Measurements from ENCODE around the gene RRAD. TPM values are rescaled to one million over a fixed set of nuclear protein-coding genes. Genes with fewer than 3 reads are reported as not detected.

The RRAD gene
- total RNA-seq, 4 donors from 2014 or later = 23.7 to 132 (median 109) TPM

GRCh38 chr16:66915041-66915440, 10.3 kb downstream of the RRAD start:
- TF ChIP-seq EP300 (IDR thresholded peaks at IDR 0.05) = no peak
- no peak for TF ChIP-seq CTCF (IDR thresholded peaks at IDR 0.05)
- TF ChIP-seq POLR2A (IDR thresholded peaks at IDR 0.05) = no peak
- Histone ChIP-seq H3K4me3 (no peak overlapping the region), H3K27ac (no peak overlapping the region), H3K27me3 (no peaks in the 10 kb centered on the region), H3K4me1 (peaks cover 0 to 7% (median 0%) of the 10 kb centered on the region in 4 donors), H3K36me3 (no peaks in the 10 kb centered on the region), H3K9me3 (no peaks in the 10 kb centered on the region)
- 70 to 79% methylated on average over 7 of the region's 7 CpGs for WGBS, 2 donors
- DNase-seq (ENCODE audit: low spot score in 2 of 2) = no peak

GRCh38 chr16:66914541-66914940, 10.8 kb downstream of the RRAD start:
- TF ChIP-seq POLR2A (IDR thresholded peaks at IDR 0.05) = no peak
- Histone ChIP-seq H3K4me1 (peaks cover 0 to 2% (median 0%) of the 10 kb centered on the region in 4 donors), H3K4me3 (no peak overlapping the region), H3K9me3 (no peaks in the 10 kb centered on the region), H3K27ac (no peak overlapping the region), H3K27me3 (no peaks in the 10 kb centered on the region), H3K36me3 (no peaks in the 10 kb centered on the region)
- 94 to 95% methylated on average over 7 of the region's 7 CpGs for WGBS, 2 donors
- no peak for DNase-seq (ENCODE audit: low spot score in 2 of 2)

GRCh38 chr16:66913711-66914110, 11.6 kb downstream of the RRAD start:
- Histone ChIP-seq H3K9me3 (no peaks in the 10 kb centered on the region), H3K27me3 (no peaks in the 10 kb centered on the region), H3K27ac (no peak overlapping the region), H3K36me3 (no peaks in the 10 kb centered on the region), H3K4me3 (no peak overlapping the region), H3K4me1 (no peaks in the 10 kb centered on the region)
- WGBS, 2 donors = 68% methylated on average over 4 of the region's 4 CpGs
- no peak for DNase-seq (ENCODE audit: low spot score in 2 of 2)
- TF ChIP-seq EP300 (IDR thresholded peaks at IDR 0.05) = no peak
- no peak for TF ChIP-seq CTCF (IDR thresholded peaks at IDR 0.05)
- no peak for TF ChIP-seq POLR2A (IDR thresholded peaks at IDR 0.05)

GRCh38 chr16:66913081-66913480, 12.3 kb downstream of the RRAD start:
- 40% methylated on average over 10 of the region's 10 CpGs for WGBS, 2 donors
- no peak for TF ChIP-seq POLR2A (IDR thresholded peaks at IDR 0.05)
- no peak for TF ChIP-seq CTCF (IDR thresholded peaks at IDR 0.05)
- no peak for TF ChIP-seq EP300 (IDR thresholded peaks at IDR 0.05)
- Histone ChIP-seq H3K36me3 (no peaks in the 10 kb centered on the region), H3K27me3 (no peaks in the 10 kb centered on the region), H3K4me3 (no peak overlapping the region), H3K9me3 (no peaks in the 10 kb centered on the region), H3K27ac (no peak overlapping the region), H3K4me1 (no peaks in the 10 kb centered on the region)
- no peak for DNase-seq (ENCODE audit: low spot score in 2 of 2)

GRCh38 chr16:66911801-66912200, 13.5 kb downstream of the RRAD start:
- Histone ChIP-seq H3K36me3 (no peaks in the 10 kb centered on the region), H3K27me3 (no peaks in the 10 kb centered on the region), H3K27ac (no peak overlapping the region), H3K4me1 (no peaks in the 10 kb centered on the region), H3K9me3 (no peaks in the 10 kb centered on the region), H3K4me3 (no peak overlapping the region)
- no peak for DNase-seq (ENCODE audit: low spot score in 2 of 2)
- no peak for TF ChIP-seq EP300 (IDR thresholded peaks at IDR 0.05)
- TF ChIP-seq CTCF (IDR thresholded peaks at IDR 0.05) = no peak
- TF ChIP-seq POLR2A (IDR thresholded peaks at IDR 0.05) = no peak
- WGBS, 2 donors = 82 to 88% methylated on average over 6 to 8 of the region's 8 CpGs

- DNase-seq (ENCODE audit: low spot score in 2 of 2) = no peak
- WGBS, 2 donors = 37 to 79% methylated on average over 2 to 5 of the region's 5 CpGs
- Histone ChIP-seq H3K36me3 (no peaks in the 10 kb centered on the region), H3K27ac (no peak overlapping the region), H3K9me3 (no peaks in the 10 kb centered on the region), H3K4me3 (no peak overlapping the region), H3K27me3 (no peaks in the 10 kb centered on the region), H3K4me1 (no peaks in the 10 kb centered on the region)
- no peak for TF ChIP-seq CTCF (IDR thresholded peaks at IDR 0.05)
- TF ChIP-seq EP300 (IDR thresholded peaks at IDR 0.05) = no peak
- TF ChIP-seq POLR2A (IDR thresholded peaks at IDR 0.05) = no peak
These were observed 14.2 kb downstream of the RRAD start for GRCh38 chr16:66911112-66911511.
